Measurements from ENCODE around the gene SSR1.

GRCh38 chr6:7276199-7276524 is 36.8 kb downstream of the SSR1 start:
- TF ChIP-seq POLR2A (IDR thresholded peaks at IDR 0.05; ENCODE audit: low read depth, low read length) (no peak), POLR2AphosphoS5 (IDR thresholded peaks at IDR 0.05; ENCODE audit: low read depth, low read length) (no peak), PAX5 (IDR thresholded peaks at IDR 0.05; ENCODE audit: insufficient read depth, low read length, severe bottlenecking) (no peak)

Measured in GM12891 (cell line).